Tibial nerve (tissue), 4 donors: ENCODE data around the gene PCDHA9.

Experiments used
- CTCF ChIP-seq, 5 experiments: fragments of 200-600 bp in 3 of 5; fragments of 450-650 bp in 2 of 5; sonication (generic) in 3 of 5; IDR thresholded peaks; one replicate each; pipeline ENCODE4 v1.5.1; 2016 to 2019; ENCODE audit warnings: antibody characterized with exemption in 5 of 5, mild to moderate bottlenecking in 3 of 5, moderate library complexity in 2 of 5
- EP300 ChIP-seq, 2 donors: sonication (generic); formaldehyde crosslinking; IDR thresholded peaks; one replicate each; pipeline ENCODE4 v1.6.1; 2017; ENCODE audit warnings: antibody characterized with exemption in 2 of 2, mild to moderate bottlenecking in 1 of 2
- POLR2A ChIP-seq, 2 donors: fragments of 450-650 bp; IDR thresholded peaks; one replicate each; pipeline ENCODE4 v1.6.1; 2017; ENCODE audit warnings: antibody characterized with exemption in 2 of 2, mild to moderate bottlenecking in 2 of 2, moderate library complexity in 2 of 2

DNA sequence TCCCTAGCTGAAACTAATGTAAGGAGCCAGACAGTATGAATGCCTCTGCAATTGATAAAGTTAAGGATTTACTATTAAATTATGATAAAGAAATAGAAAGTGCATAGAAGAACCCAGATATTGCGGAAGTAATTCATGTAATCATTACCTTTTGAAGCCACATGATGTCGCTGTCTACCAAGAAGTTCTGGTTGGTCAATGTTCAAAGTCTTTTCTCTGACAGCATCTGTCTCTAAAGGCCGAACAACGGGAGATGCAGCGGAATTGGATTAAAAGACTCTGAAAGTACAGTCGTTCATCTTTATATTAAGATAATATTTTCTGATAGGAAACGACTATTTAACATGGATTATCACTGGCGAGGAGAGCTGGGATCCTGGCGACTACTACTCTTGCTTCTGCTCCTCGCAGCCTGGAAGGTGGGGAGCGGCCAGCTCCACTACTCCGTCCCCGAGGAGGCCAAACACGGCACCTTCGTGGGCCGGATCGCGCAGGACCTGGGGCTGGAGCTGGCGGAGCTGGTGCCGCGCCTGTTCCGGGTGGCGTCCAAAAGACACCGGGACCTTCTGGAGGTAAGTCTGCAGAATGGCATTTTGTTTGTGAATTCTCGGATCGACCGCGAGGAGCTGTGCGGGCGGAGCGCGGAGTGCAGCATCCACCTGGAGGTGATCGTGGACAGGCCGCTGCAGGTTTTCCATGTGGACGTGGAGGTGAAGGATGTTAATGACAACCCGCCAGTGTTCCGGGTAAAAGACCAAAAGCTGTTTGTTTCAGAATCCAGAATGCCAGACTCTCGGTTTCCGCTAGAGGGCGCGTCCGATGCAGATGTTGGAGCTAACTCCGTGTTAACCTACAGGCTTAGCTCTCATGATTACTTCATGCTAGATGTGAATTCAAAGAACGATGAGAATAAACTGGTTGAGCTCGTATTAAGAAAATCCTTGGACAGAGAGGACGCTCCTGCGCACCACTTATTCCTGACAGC is 6.9 kb upstream of the PCDHA9 start, which contains the start of gene PCDHA8:
- TF ChIP-seq POLR2A (IDR thresholded peaks at IDR 0.05) (no peak), CTCF (IDR thresholded peaks at IDR 0.05) (no peak), EP300 (IDR thresholded peaks at IDR 0.05) (no peak)
